Measurements from ENCODE around the gene RHBDL3.

The RHBDL3 gene

DNA sequence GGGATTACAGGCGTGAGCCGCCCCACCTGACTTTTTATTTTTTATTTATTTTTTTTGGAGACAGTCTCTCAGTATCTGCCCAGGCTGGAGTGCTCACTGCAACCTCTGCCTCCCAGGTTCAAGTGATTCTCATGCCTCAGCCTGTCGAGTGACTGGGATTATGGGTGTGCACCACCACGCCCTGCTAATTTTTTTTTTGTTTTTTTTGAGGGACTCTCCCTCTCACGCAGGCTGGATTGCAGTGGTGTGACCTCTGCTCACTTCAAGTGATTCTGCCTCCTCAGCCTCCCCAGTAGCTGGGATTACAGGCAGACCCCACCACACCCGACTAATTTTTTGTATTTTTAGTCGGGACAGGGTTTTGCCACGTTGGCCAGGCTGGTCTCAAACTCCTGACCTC, 92.0 kb downstream of the RHBDL3 start:
- no peak for DNase-seq (ENCODE audit: low spot score)

DNA sequence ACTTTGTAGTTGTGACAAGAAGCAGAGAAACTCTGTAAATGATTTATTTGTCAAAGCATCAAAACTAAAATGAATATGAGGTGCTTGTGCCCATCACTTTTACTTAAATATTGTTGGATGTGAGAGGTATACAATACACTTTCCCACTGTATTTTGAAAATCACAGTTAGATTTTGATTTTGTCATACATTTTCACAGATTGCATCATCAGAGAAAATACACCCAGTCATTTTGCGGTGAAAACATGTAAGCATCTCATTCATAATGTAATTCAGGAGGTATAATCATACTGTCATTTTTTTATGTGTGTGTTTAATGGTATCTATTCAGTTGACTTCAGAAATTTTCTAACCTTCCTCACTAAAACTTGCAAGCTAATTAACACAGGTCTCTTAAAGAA, 95.6 kb downstream of the RHBDL3 start:
- DNase-seq (ENCODE audit: low spot score), result no peak

DNA sequence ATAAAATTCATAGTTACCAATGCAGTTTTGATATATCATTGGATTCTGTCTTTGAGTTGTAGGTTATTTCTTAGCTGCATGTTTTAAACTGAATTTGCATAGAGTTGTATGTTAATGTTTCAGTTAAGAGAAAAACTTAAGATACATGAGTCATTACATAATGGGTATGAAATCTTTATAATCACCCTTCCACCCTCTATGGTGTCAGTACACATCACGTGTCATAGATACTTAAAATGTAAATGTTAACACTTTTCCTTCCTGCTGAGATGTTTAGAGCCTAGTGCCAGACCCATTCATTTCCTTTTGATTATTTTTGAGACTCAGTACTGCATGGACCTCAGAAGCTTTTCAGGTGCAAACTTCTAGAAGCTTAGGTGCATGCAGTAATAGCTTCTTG, 104.8 kb downstream of the RHBDL3 start:
- no peak for DNase-seq (ENCODE audit: low spot score)

Data from kidney tubule cell (primary cell).